Fibroblast of lung (primary cell): Measurements from ENCODE around the gene KIF1A.
"Not testable (repeated sequence)": the region's sequence is repeated elsewhere in the genome, so short reads cannot be mapped to it uniquely, and the experiment has no call there.

Source experiments
- EZH2 ChIP-seq: IDR thresholded peaks from 2 replicates; pipeline ENCODE4 v1.5.1; 2012; ENCODE audit warnings: low read length, control low read depth, mild to moderate bottlenecking; ENCODE audit errors: missing control alignments
- TF ChIP-seq, protein P1 (sequence below), 2 donors: IDR thresholded peaks in 1 of 2; conservative IDR thresholded peaks in 1 of 2; 1 replicate in 1 of 2; 2 replicates in 1 of 2; pipeline ENCODE4 v1.5.1; 2011 to 2012; ENCODE audit warnings: low read length in 2 of 2, control low read depth in 1 of 2, inconsistent platforms in 1 of 2, low read depth in 1 of 2, mild to moderate bottlenecking in 1 of 2

DNA sequence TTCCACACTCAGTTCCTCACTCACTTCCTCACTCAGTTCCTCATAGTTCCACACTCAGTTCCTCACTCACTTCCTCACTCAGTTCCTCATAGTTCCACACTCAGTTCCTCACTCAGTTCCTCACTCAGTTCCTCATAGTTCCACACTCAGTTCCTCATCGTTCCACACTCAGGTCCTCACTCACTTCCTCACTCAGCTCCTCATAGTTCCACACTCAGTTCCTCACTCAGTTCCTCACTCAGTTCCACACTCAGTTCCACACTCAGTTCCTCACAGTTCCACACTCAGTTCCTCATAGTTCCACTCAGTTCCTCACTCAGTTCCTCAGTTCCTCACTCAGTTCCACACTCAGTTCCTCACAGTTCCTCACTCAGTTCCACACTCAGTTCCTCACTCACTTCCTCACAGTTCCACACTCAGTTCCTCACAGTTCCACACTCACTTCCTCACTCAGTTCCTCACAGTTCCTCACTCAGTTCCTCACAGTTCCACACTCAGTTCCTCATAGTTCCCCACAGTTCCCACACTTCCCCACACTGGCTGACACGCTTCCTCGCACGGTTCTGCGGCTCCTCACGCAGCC is 40.7 kb downstream of the KIF1A start:
- TF ChIP-seq, protein P1, sequence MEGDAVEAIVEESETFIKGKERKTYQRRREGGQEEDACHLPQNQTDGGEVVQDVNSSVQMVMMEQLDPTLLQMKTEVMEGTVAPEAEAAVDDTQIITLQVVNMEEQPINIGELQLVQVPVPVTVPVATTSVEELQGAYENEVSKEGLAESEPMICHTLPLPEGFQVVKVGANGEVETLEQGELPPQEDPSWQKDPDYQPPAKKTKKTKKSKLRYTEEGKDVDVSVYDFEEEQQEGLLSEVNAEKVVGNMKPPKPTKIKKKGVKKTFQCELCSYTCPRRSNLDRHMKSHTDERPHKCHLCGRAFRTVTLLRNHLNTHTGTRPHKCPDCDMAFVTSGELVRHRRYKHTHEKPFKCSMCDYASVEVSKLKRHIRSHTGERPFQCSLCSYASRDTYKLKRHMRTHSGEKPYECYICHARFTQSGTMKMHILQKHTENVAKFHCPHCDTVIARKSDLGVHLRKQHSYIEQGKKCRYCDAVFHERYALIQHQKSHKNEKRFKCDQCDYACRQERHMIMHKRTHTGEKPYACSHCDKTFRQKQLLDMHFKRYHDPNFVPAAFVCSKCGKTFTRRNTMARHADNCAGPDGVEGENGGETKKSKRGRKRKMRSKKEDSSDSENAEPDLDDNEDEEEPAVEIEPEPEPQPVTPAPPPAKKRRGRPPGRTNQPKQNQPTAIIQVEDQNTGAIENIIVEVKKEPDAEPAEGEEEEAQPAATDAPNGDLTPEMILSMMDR (conservative IDR thresholded peaks at IDR 0.05 in 1 of 2, IDR thresholded peaks at IDR 0.05 in 1 of 2; ENCODE audit: low read depth in 1 of 2, low read length in 2 of 2): not testable (repeated sequence)
- not testable (repeated sequence) for TF ChIP-seq EZH2
